CD14-positive monocyte (primary cell): ENCODE data around the gene CYP2R1. TPM values are rescaled to one million over a fixed set of nuclear protein-coding genes. Genes with fewer than 3 reads are reported as not detected.

Source experiments
- DNase-seq, 3 donors: peaks; one replicate each; pipeline ENCODE4 v3.0.0-alpha.2; 2011 to 2022
- H2AFZ ChIP-seq: 2 replicates; pipeline ENCODE4 v1.6.0; 2012; ENCODE audit warnings: mild to moderate bottlenecking, low read depth, low read length, inconsistent platforms; ENCODE audit not compliant: insufficient read depth, poor library complexity, severe bottlenecking
- H3K27ac ChIP-seq, 2 donors: 1 replicate in 1 of 2; 2 replicates in 1 of 2; pipeline ENCODE4 v1.5.1; 2012 to 2013; ENCODE audit warnings: low read length in 2 of 2, control low read depth in 1 of 2, inconsistent platforms in 1 of 2, low read depth in 1 of 2, mild to moderate bottlenecking in 1 of 2
- H3K27me3 ChIP-seq, 2 donors: one replicate each; pipeline versions ENCODE4 v1.6.0 to v1.6.1; 2011 to 2013; ENCODE audit warnings: low read length in 2 of 2; ENCODE audit not compliant: control insufficient read depth in 2 of 2, insufficient read depth in 2 of 2
- H3K36me3 ChIP-seq, 2 donors: replicated peaks in 1 of 2; 1 replicate in 1 of 2; 2 replicates in 1 of 2; pipeline versions ENCODE4 v1.5.1 to v1.6.1; 2012 to 2013; ENCODE audit warnings: low read length in 2 of 2, control low read depth in 1 of 2, inconsistent platforms in 1 of 2, mild to moderate bottlenecking in 1 of 2; ENCODE audit not compliant: insufficient read depth in 2 of 2, control insufficient read depth in 1 of 2
- H3K4me1 ChIP-seq, 2 donors: 1 replicate in 1 of 2; 2 replicates in 1 of 2; pipeline versions ENCODE4 v1.5.1 to v1.6.1; 2012 to 2013; ENCODE audit warnings: low read length in 2 of 2, control low read depth in 1 of 2, inconsistent platforms in 1 of 2, mild to moderate bottlenecking in 1 of 2, moderate library complexity in 1 of 2; ENCODE audit not compliant: insufficient read depth in 2 of 2, control insufficient read depth in 1 of 2
- H3K4me2 ChIP-seq: replicated peaks from 2 replicates; pipeline ENCODE3; 2012; ENCODE audit warnings: low read length, moderate library complexity, mild to moderate bottlenecking; ENCODE audit not compliant: poor library complexity, severe bottlenecking; ENCODE audit errors: extremely low read depth
- H3K4me3 ChIP-seq, 3 experiments: fragments of 200-600 bp in 1 of 3; sonication (generic) in 1 of 3; replicated peaks in 1 of 3; 1 replicate in 2 of 3; 2 replicates in 1 of 3; pipeline ENCODE4 v1.5.1; 2011 to 2013; ENCODE audit warnings: low read length in 3 of 3, mild to moderate bottlenecking in 3 of 3, control low read depth in 2 of 3, low read depth in 2 of 3, inconsistent platforms in 1 of 3, moderate library complexity in 1 of 3
- H3K79me2 ChIP-seq: 2 replicates; pipeline ENCODE4 v1.6.0; 2012; ENCODE audit warnings: mild to moderate bottlenecking, control low read depth, inconsistent platforms, low read length, moderate library complexity; ENCODE audit not compliant: insufficient read depth
- H3K9ac ChIP-seq: 2 replicates; pipeline ENCODE4 v1.6.0; 2017; ENCODE audit warnings: low read length, mild to moderate bottlenecking; ENCODE audit not compliant: insufficient read depth, poor library complexity, severe bottlenecking
- H3K9me3 ChIP-seq, 2 donors: replicated peaks in 1 of 2; 1 replicate in 1 of 2; 2 replicates in 1 of 2; pipeline versions ENCODE4 v1.5.1 to v1.6.1; 2012 to 2013; ENCODE audit warnings: low read length in 2 of 2, control low read depth in 1 of 2; ENCODE audit not compliant: control insufficient read depth in 1 of 2, insufficient read depth in 1 of 2
- H4K20me1 ChIP-seq: 2 replicates; pipeline ENCODE4 v1.6.0; 2012; ENCODE audit warnings: mild to moderate bottlenecking, low read length, control low read depth, moderate library complexity; ENCODE audit not compliant: insufficient read depth
- H3K27ac Mint-ChIP-seq, 7 donors: one replicate each; pipeline ENCODE4 v1.8.0; 2020; ENCODE audit warnings: mild to moderate bottlenecking in 7 of 7, mixed read lengths in 7 of 7, moderate library complexity in 6 of 7, inconsistent platforms in 2 of 7
- H3K27me3 Mint-ChIP-seq, 3 donors: one replicate each; pipeline ENCODE4 v1.8.0; 2021 to 2022; ENCODE audit warnings: low read depth in 3 of 3, mild to moderate bottlenecking in 3 of 3, mixed read lengths in 3 of 3, moderate library complexity in 3 of 3, inconsistent platforms in 1 of 3
- H3K36me3 Mint-ChIP-seq, 2 donors: one replicate each; pipeline ENCODE4 v1.8.0; 2020; ENCODE audit warnings: mixed read lengths in 2 of 2, inconsistent platforms in 1 of 2, mild to moderate bottlenecking in 1 of 2
- H3K4me1 Mint-ChIP-seq: one replicate; pipeline ENCODE4 v1.8.0; 2020; ENCODE audit warnings: mild to moderate bottlenecking, mixed read lengths
- H3K4me3 Mint-ChIP-seq, 2 donors: one replicate each; pipeline ENCODE4 v1.8.0; 2020; ENCODE audit warnings: mild to moderate bottlenecking in 2 of 2, mixed read lengths in 2 of 2, moderate library complexity in 1 of 2
- H3K9me3 Mint-ChIP-seq, 7 donors: one replicate each; pipeline ENCODE4 v1.8.0; 2020 to 2022; ENCODE audit warnings: mixed read lengths in 7 of 7, mild to moderate bottlenecking in 6 of 7, moderate library complexity in 6 of 7, inconsistent platforms in 2 of 7
- WGBS: methylation state at CpG from one replicate; pipeline ENCODE4 v1.1.5; 2013; ENCODE audit warnings: missing lambda C conversion rate; ENCODE audit not compliant: insufficient coverage; 5-methylcytosine and 5-hydroxymethylcytosine counted together
- intact Hi-C, 2 donors: fragments of 100-400 bp; cut with micrococcal nuclease; formaldehyde crosslinking; loops; one replicate each; pipeline versions ENCODE4 v1.15.0 to v1.15.1; 2023
- polyA plus RNA-seq, 3 donors: library from polyadenylated mRNA; depleted of rRNA in 1 of 3; unstranded in 2 of 3; stranded (reverse) in 1 of 3; fragments of 300-500 nt in 2 of 3; fragments of >200 nt in 1 of 3; fragmentation: Illumina TruSeq in 2 of 3; gene quantifications; 1 replicate in 2 of 3; 2 replicates in 1 of 3; pipeline ENCODE4 v1.2.3, GENCODE V29; 2012 to 2021
- TF ChIP-seq, protein P1 (sequence below): fragments of 200-600 bp; IDR thresholded peaks from one replicate; pipeline ENCODE4 v1.8.0; 2022; ENCODE audit warnings: antibody characterized with exemption, mild to moderate bottlenecking

CYP2R1 gene
- polyA plus RNA-seq, 3 donors, result 5.4 to 8.3 (median 7.0) TPM

- H3K4me1 Mint-ChIP-seq, result peaks cover 32% of the 10 kb centered on the region
- intact Hi-C loops, result loop anchor here (2.0 to 10.0 kb wide), 4 partner anchors 115 to 370 kb away; partner anchors contain the start of gene PDE3B (in 2 of the 2)
- Histone ChIP-seq H3K4me3 (no peak overlapping the region), H3K4me1 (peaks cover 21 to 34% of the 10 kb centered on the region in 2 donors), H3K36me3 (no peaks in the 10 kb centered on the region), H3K27me3 (peaks cover 0 to 8% of the 10 kb centered on the region in 2 donors), H3K9me3 (no peaks in the 10 kb centered on the region), H3K27ac (no peak overlapping the region), H2AFZ (peak overlapping the region; percentile 60), H3K4me2 (no peak overlapping the region), H3K9ac (no peak overlapping the region), H4K20me1 (no peaks in the 10 kb centered on the region), H3K79me2 (no peaks in the 10 kb centered on the region)
- no peak overlapping the region for H3K4me3 Mint-ChIP-seq
- TF ChIP-seq, protein P1, sequence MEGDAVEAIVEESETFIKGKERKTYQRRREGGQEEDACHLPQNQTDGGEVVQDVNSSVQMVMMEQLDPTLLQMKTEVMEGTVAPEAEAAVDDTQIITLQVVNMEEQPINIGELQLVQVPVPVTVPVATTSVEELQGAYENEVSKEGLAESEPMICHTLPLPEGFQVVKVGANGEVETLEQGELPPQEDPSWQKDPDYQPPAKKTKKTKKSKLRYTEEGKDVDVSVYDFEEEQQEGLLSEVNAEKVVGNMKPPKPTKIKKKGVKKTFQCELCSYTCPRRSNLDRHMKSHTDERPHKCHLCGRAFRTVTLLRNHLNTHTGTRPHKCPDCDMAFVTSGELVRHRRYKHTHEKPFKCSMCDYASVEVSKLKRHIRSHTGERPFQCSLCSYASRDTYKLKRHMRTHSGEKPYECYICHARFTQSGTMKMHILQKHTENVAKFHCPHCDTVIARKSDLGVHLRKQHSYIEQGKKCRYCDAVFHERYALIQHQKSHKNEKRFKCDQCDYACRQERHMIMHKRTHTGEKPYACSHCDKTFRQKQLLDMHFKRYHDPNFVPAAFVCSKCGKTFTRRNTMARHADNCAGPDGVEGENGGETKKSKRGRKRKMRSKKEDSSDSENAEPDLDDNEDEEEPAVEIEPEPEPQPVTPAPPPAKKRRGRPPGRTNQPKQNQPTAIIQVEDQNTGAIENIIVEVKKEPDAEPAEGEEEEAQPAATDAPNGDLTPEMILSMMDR, result peak; percentile 93
- DNase-seq, result peak; percentile 69 to 79 (median 79)
- peaks cover 16 to 35% (median 22%) of the 10 kb centered on the region in 3 donors for H3K27me3 Mint-ChIP-seq
- no peak overlapping the region for H3K27ac Mint-ChIP-seq
- WGBS, result 45% methylated on average over 11 of the region's 13 CpGs
- H3K36me3 Mint-ChIP-seq, result no peaks in the 10 kb centered on the region
- peaks cover 0 to 2% (median 0%) of the 10 kb centered on the region in 7 donors for H3K9me3 Mint-ChIP-seq
These were observed 15.6 kb upstream of the CYP2R1 start for GRCh38 chr11:14907411-14908213.

GRCh38 chr11:14906993-14907392 is 15.0 kb upstream of the CYP2R1 start:
- DNase-seq, result no peak
- H3K36me3 Mint-ChIP-seq, result no peaks in the 10 kb centered on the region
- Histone ChIP-seq H3K36me3 (no peaks in the 10 kb centered on the region), H3K9ac (no peak overlapping the region), H3K79me2 (no peaks in the 10 kb centered on the region), H2AFZ (no peak overlapping the region), H3K4me1 (peaks cover 21 to 34% of the 10 kb centered on the region in 2 donors), H3K4me3 (no peak overlapping the region), H3K27ac (no peak overlapping the region), H3K9me3 (no peaks in the 10 kb centered on the region), H3K27me3 (peaks cover 0 to 8% of the 10 kb centered on the region in 2 donors), H4K20me1 (no peaks in the 10 kb centered on the region), H3K4me2 (no peak overlapping the region)
- TF ChIP-seq, protein P1, result no peak
- H3K4me3 Mint-ChIP-seq, result no peak overlapping the region
- intact Hi-C loops, result loop anchor here (2.0 to 10.0 kb wide), 4 partner anchors 114 to 370 kb away; partner anchors contain the start of gene PDE3B (in 2 of the 2)
- peaks cover 0 to 2% (median 0%) of the 10 kb centered on the region in 7 donors for H3K9me3 Mint-ChIP-seq
- WGBS, result 100% methylated on average over 3 of the region's 6 CpGs
- H3K27me3 Mint-ChIP-seq, result peaks cover 14 to 32% (median 22%) of the 10 kb centered on the region in 3 donors
- peaks cover 32% of the 10 kb centered on the region for H3K4me1 Mint-ChIP-seq
- H3K27ac Mint-ChIP-seq, result no peak overlapping the region
